Middle frontal gyrus (tissue), 1 donor: ENCODE measurements around the gene PABPN1.
"Not testable (repeated sequence)": the region's sequence is repeated elsewhere in the genome, so short reads cannot be mapped to it uniquely, and the experiment has no call there.

Source experiments
- DNase-seq: peaks from one replicate; pipeline ENCODE4 v3.0.0-alpha.2; 2015; ENCODE audit warnings: low spot score; ENCODE audit errors: extremely low spot score

PABPN1 gene

DNA sequence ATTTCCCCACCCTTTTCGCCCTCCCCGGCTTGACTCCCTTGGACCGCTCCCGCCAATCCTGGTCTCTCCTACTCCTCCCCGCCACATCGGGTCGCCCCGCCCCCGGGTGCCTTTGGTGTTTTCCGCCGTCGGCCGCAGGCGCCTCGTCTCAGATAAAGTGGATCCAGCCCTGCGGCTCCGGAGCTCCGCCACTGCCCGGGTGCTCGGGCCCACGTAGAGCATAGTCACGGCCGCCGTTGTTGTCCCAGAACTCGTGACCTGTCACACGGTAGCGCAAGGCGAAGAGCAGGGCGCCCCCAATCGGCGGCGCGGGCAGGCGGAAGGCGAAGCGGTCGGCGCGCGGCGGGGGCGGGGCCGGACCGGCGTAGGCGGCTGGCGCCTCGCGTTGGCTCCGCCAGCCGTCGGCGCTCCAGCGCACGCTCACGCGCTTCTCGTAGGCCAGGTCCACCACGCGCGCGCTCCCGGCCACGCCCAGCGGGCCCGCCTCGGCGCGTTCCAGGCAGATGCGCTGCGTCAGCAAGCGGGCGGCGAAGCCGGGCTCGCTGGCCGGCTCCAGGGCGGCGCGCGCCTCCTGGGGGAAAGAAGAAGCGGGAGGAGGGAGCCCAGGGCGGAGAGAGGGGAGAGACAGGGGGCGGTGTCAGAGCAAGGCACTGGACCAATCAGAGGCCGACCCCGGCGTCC, 19.8 kb upstream of the PABPN1 start:
- DNase-seq = peak; percentile 97

DNA sequence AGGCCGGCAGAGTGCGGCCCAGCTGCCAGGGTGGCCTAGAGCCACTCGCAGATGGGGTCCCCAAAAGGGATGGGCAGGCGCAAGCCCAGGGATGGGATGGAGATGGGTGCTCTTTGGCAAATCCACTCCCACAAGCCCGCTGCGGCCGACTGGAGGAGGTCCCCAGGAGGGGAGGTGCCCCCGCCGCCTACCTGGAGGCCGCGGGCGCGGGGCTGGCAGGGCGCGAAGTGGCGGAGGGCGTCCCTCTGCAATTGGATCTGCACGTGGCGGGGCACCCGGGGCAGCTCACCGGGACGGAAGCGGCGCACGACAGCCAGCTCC, 19.3 kb upstream of the PABPN1 start:
- DNase-seq = no peak

DNA sequence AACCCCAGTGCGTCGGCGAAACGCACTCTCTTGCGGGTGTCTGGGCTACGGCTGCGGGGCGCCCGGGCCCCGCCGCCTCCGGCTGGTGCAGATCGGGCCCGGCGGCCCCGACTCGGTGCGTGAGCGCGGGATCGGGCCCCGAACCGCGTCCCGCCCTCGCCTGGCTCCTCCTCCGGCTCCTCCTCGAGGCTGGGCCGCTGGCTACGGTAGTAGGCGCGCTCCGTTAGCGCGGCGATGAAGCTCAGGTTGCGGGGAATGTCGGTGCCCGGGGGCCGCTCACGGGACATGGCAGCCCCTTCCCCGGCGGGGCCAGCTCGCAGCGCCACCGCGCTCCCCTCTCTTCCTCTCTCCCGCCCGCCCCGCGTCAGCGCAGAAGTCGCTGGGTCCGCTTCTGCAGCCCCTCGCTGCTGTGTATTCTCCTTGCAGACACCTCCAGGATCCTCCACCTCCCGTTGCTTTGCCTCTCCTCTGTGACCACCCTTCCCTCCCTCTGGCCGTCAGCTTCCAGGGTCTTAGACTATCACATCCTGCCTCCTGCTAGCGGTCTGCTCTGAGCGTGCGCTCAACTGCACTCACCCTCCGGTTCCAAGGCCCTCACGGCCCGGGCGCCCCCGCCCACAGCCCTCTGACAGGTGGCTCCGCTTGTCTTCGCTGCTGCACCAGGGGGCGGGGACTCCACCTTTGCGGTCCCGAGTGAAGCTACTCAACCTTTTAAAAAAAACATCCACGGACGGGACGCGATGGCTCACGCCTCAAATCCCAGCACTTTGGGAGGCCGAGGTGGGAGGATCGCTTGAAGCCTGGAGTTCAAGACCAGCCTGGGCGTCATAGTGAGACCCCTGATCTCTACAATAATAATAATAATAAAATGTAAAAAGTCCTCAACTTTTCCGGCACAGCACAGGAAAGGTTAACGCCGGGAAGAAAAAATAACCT, 18.7 kb upstream of the PABPN1 start, which contains the start of gene PPP1R3E:
TSS of gene PPP1R3E (minus strand) at position 570 of the 936 bp plus-strand sequence. CDS start at position 287, 283 bp downstream.
- no peak for DNase-seq

DNA sequence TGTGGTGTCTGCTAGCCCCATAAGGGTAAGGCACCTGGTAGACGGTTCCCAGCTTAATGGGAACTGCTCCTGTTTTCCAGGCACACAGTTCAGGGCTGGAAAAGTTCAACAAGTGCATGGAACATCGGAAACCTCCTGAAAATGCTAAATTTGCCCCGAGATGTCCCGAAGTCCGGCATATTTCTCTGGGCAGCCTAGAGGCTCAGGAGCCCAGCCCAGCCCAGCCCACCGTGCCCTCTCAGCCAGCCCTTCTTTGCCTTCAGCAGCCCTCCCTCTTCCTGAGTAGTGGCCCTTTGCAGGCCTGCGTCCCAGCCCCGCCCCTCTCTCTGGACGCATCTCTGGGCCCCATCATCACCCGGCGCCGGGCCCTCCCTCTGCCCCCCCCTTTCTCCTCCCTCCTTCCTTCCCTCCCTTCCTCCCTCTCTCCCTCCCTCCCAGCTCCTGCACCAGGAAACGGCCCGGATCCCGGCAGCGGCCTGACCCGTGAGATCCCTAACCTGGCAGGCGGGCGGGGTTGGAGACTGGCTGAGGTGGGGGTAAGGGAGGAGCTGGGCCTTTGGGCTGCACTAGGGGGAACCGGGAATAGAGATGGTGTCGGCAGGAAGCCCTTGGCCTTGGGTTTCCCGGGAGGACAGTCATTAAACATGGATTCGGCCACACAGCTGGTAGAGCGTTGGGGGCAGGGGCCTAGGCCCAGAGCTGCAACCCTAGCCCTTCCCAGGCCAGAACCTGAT, 14.7 kb upstream of the PABPN1 start, which contains the start of gene BCL2L2:
TSS of gene BCL2L2 (plus strand) at position 422 of the 734 bp plus-strand sequence. CDS start 935 bp downstream, outside the sequence.
- no peak for DNase-seq

DNA sequence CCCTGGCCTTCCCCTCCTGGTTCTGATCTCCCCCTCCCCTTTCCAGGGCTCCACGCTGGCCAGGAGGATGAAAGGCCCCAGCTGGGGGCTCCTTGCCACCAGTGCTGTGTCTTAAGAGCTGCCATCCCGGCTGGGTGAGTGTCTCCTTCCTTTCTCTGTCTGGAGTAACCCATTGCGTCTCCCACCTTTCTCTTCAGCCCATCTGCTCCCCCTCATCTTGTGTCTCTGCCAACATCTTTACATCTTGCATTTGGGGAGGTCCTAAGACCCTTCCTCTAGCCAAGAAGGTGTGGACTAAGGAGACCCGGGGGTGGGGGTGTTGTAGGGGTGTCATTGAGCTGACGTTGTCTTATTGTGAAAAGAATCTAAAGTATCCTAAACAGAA, 14.1 kb upstream of the PABPN1 start:
- no peak for DNase-seq

DNA sequence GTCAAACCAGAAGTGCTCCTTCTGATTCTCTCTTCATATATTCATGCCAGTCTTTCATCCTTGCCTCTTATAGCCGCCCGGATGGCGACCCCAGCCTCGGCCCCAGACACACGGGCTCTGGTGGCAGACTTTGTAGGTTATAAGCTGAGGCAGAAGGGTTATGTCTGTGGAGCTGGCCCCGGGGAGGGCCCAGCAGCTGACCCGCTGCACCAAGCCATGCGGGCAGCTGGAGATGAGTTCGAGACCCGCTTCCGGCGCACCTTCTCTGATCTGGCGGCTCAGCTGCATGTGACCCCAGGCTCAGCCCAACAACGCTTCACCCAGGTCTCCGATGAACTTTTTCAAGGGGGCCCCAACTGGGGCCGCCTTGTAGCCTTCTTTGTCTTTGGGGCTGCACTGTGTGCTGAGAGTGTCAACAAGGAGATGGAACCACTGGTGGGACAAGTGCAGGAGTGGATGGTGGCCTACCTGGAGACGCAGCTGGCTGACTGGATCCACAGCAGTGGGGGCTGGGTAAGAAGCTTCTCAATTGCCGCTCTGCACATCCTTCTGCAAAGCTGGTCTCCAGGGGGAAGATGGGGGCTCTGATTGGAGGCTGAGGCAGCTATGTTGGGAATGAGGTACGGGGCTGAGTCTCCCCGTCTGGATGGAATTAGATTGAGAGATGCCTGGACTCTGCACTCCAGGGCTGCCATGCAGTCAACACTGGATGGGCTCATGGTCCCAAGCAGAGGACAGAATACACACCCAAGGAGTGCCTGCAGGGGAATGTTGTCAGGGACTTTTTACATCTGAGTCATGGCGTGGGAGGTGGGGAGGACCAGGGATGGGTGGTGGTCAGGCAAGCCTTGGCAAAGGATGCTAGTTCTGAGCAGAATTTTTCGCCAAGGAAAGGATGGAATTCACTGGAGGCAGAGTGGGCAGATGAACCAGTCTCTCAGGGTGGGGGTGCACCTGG, 13.3 kb upstream of the PABPN1 start:
- DNase-seq = no peak

DNA sequence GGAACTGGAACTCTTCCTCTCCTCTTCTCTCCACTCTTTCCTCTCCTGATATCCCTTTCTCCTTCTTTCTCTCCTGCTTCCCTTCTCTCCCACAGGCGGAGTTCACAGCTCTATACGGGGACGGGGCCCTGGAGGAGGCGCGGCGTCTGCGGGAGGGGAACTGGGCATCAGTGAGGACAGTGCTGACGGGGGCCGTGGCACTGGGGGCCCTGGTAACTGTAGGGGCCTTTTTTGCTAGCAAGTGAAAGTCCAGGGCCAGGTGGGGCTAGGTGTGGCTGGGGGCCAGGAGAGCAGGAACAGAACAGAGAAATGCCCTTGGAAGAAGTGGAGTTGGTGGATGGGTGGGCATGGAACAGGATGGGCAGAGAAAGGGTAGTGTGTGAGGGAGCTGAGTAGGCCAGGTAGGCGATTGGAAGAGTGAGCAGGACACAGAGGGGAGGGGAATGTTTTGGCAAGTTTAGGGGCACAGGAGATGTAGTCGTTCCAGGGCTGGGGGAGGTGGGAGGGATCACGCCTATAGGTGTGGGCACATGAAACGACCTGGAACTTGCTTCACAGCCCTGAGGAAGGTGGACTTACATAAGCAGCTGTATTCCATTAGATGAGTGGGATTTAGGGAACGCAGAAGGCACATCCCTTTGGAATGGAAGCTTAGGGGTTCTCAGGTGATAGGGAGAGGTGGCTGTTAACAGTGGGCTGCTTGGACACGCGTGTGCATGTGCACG, 12.4 kb upstream of the PABPN1 start:
- no peak for DNase-seq

DNA sequence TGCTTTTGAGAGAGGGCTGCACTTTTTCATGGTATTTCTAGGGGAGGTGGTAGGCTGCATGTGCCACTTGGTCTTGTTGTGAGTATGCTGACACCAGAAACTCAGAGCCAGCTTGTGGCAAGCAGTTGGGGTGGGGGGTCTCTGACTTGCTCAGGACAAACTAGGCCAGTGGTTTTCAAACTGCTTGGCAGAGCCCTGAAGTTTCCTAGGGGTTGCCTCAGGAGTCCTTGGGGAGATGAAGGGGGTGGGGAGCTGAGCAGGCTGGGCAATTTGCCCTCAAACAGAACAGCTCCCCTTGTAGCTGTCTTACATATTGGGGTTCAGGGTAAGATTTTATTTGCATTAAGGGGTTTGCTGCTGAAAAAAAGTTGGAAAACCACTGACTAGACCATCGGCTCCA, 10.7 kb upstream of the PABPN1 start:
- DNase-seq = no peak

DNA sequence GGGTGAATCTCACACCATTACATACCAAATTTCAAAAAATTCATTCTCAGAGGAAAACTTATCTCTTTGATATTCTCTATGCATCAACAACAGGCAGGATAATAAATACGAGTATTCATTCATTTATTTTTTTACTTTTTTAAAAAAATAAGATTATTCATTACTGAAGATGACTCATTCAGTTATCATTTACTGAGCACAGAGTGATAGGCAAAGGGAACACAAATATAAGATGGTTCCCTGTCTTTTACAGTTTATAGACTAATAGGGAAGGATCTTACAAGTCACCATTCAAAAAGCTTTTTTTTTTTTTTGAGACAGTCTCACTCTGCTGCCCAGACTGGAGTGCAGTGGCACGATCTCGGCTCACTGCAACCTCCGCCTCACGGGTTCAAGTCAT, 5.0 kb upstream of the PABPN1 start:
- no peak for DNase-seq

DNA sequence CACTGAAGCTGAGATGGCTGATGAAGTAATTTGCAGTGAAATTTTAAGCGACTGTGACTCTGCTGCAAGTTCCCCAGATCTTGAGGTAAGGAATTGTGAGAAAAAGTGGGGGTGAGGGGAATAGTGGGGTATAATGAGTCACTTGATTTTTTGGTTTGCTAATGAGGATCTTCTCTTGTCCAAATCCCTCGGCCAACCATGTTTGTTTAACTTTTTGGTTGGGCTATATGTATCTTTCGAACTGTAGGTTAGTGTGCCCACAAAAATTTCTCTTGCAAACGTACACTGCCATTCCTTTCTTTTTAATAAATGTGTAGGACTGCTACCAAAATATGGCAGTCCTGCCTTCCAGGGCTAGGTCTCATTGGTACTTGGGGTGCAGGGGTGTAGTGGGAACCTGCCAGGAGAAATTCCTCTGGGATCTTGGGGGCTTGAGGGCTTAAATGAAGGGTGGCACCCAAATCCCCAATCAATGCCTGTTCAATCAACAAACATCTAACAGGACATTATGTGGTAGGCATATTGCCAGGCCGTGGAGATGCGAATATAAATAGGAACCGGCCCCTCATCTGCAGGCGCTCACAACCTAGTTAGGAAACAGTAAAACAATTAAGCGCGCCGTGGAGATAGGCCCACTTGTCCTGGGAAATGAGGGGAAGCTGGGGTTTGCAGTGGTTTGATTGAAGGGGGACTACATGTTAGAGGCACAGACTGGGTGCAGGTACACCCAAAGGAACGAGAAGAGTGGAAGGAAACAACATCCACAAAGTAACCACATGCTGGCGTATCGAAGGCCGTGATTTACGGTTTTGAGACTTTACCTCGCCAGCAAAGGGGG, 1.3 kb upstream of the PABPN1 start:
- no peak for DNase-seq

DNA sequence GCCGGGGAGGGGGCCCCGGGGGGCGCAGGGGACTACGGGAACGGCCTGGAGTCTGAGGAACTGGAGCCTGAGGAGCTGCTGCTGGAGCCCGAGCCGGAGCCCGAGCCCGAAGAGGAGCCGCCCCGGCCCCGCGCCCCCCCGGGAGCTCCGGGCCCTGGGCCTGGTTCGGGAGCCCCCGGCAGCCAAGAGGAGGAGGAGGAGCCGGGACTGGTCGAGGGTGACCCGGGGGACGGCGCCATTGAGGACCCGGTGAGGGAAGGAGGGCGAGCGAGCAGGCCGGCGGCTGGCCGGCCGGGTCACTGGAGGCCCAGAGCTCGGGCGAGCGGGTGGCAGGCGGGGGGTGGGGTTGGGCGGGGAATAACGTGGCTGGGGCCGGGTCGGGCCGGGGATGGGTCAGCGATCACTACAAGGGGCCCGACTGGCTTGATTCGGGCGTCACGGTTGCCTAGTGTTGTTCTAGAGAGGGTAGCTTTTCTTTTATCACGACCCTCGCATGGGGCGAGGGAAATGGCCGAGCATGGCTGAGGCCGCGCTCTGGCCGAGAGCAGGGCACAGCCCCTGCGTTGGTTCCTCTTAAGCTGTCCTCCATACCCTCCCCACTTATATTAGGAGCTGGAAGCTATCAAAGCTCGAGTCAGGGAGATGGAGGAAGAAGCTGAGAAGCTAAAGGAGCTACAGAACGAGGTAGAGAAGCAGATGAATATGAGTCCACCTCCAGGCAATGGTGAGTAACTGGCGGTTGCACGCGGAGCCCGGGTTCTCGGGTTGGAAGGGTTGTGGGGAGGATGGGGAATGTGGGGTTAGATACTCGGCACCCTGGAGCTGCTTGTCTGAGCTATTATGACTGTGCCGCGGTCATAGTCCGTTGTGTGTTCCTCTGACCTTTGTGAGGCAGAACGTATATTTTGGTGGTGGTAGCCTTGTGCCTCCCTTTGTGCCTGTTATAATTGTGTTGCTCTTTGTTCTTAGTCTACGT, 603 bp downstream of the PABPN1 start:
- DNase-seq = no peak

DNA sequence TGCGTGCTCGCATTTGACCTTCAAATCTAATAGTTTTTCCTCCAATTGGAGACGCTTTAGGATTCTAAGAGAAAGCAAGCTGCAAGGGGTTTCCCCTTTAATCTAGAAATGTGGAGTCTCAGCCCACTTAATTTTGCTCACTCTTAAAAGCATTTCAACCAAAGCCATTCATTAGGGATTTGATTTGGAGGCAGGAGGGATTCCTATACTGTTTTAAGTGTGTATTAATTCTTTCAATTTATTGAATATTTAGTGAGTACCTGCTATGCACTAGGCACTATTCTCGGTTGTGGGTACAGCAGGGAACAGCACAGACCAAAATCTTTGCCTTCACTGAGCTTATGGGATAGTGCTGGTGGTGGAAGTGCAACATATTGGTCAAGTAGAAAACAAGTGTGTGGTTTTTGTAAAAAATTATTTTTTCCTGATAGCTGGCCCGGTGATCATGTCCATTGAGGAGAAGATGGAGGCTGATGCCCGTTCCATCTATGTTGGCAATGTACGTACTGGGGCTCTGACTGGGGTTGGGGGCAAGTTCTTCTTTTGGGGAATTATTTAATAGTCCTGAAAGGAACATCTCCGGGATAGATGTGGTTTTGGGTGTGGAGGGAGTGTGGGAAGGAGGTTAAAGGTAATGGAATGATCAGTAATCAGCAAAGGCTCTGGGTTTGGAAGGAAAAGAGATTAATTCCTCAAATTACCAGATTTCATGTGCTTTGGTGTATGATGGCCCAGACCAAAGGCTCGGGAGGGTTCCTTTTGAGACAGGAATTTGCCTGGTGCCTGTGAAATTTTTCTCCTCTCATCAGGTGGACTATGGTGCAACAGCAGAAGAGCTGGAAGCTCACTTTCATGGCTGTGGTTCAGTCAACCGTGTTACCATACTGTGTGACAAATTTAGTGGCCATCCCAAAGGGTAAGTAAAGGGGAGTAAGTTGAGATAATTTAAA, 1.6 kb downstream of the PABPN1 start:
- DNase-seq = no peak

DNA sequence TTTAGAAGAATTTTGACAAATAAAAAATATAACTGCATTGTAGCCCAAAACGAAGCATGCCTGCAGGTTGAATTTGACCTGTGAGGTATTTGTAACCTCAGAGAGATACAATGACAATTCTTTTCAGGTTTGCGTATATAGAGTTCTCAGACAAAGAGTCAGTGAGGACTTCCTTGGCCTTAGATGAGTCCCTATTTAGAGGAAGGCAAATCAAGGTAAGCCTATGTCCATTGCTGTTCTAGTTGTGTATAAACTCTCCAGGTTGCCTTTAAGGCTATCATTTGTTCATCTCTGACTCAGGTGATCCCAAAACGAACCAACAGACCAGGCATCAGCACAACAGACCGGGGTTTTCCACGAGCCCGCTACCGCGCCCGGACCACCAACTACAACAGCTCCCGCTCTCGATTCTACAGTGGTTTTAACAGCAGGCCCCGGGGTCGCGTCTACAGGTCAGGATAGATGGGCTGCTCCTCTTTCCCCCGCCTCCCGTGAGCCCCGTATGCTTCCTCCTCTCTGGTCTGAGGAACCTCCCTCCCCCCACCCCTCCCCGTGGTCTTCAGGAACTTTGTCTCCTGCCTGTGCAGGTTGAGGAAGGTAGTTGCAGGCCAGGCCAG, 2.7 kb downstream of the PABPN1 start:
- DNase-seq = no peak

DNA sequence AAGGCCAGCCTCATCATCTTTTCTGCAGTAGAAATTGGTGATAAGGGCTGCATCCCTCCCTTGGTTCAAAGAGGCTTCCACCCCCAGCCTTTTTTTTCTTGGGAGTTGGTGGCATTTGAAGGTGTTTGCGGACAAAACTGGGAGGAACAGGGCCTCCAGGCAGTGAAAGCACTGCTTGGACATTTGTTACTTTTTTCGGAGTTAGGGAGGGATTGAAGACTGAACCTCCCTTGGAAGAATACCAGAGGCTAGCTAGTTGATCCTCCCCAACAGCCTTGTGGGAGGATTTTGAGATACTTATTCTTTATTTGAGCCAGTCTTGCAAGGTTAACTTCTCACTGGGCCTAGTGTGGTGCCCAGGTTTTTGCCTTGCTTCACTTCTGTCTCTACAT, 3.2 kb downstream of the PABPN1 start:
- no peak for DNase-seq

DNA sequence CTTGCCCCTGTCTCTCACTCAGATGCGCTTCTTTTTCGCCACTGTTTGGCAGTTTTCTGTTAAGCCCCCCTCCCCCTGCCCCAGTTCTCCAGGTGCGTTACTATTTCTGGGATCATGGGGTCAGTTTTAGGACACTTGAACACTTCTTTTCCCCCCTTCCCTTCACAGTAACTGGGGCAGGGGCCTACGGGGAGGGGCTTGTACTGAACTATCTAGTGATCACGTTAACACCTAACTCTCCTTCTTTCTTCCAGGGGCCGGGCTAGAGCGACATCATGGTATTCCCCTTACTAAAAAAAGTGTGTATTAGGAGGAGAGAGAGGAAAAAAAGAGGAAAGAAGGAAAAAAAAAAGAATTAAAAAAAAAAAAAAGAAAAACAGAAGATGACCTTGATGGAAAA, 3.7 kb downstream of the PABPN1 start:
- DNase-seq = no peak

DNA sequence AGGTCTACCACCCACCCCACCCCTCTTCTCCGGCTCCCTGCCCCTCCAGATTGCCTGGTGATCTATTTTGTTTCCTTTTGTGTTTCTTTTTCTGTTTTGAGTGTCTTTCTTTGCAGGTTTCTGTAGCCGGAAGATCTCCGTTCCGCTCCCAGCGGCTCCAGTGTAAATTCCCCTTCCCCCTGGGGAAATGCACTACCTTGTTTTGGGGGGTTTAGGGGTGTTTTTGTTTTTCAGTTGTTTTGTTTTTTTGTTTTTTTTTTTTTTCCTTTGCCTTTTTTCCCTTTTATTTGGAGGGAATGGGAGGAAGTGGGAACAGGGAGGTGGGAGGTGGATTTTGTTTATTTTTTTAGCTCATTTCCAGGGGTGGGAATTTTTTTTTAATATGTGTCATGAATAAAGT, 4.5 kb downstream of the PABPN1 start:
- not testable (repeated sequence) for DNase-seq
